ENCODE results near the gene DRICH1. TPM values are rescaled to one million over a fixed set of nuclear protein-coding genes. Genes with fewer than 3 reads are reported as not detected.
"Not testable (repeated sequence)": the region's sequence is repeated elsewhere in the genome, so short reads cannot be mapped to it uniquely, and the experiment has no call there.

Gene DRICH1
- total and polyA plus RNA-seq, 2 donors, result 0.24 to 1.4 TPM

DNA sequence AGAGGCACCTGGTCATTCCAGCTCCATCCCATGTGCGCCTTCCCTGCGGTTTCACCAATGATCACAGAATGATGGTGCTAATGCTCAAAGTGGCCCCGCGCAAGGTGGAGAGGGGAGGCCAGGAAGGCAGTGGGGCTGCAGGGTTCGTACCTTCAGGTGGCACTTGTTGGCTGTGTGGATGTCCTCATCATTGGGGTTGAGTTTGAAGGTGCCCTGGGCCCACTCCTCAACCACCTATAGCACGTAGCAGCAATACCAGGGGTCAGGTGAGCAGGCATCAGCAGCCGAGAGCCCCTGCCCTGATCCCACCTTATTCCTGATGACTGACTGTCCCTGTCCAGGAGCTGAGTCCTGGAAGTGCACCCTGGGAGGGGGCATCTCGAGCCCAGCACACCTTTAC is 20.6 kb upstream of the DRICH1 start:
- Histone ChIP-seq H3K36me3 (ENCODE audit: control insufficient read depth in 2 of 2, insufficient read depth in 2 of 2, low read length in 1 of 2) (peaks cover 9% of the 10 kb centered on the region in 2 donors), H3K27ac (ENCODE audit: low read depth in 1 of 2, low read length in 1 of 2) (no peak overlapping the region)
- DNase-seq (ENCODE audit: low read depth in 6 of 9, low spot score in 9 of 9), result no peak

DNA sequence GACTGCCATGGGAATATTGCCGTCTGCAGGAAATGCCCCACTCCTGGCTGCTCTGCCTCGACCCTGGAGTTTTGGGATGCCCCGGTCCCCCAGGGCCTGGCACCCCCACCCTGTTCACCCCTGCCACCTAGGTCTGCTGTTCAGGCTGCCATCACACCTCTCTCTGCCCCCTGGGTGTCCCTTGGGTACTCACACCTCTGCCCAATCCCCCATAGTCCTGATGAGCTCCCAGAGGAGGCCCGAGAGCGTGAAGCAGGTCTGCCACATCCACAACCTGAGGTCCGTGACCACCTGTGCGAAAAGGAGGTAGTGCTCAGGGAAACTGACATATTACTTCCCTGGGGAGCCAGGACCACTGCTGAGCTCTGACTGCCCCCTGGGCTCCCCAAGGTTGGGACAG is 20.2 kb upstream of the DRICH1 start:
- Histone ChIP-seq H3K4me3 (ENCODE audit: low read length in 2 of 2) (no peak overlapping the region), H3K36me3 (ENCODE audit: control insufficient read depth in 2 of 2, insufficient read depth in 2 of 2, low read length in 1 of 2) (peaks cover 9% of the 10 kb centered on the region in 2 donors), H3K4me1 (ENCODE audit: control insufficient read depth in 2 of 2, insufficient read depth in 2 of 2, low read length in 2 of 2) (no peaks in the 10 kb centered on the region), H3K9me3 (ENCODE audit: control insufficient read depth in 2 of 2, insufficient read depth in 1 of 2, low read length in 1 of 2) (no peaks in the 10 kb centered on the region), H3K27ac (ENCODE audit: low read depth in 1 of 2, low read length in 1 of 2) (no peak overlapping the region), H3K27me3 (ENCODE audit: control insufficient read depth in 2 of 2, insufficient read depth in 1 of 2, low read length in 1 of 2) (no peaks in the 10 kb centered on the region)
- WGBS, result over 99% methylated on average over 7 of the region's 7 CpGs
- DNase-seq (ENCODE audit: low read depth in 6 of 9, low spot score in 9 of 9), result no peak

More for the DNA sequence above, 20.6 kb upstream of the DRICH1 start:
- H3K4me3 ChIP-seq (ENCODE audit: low read length in 2 of 2), result no peak overlapping the region
- H3K4me1 ChIP-seq (ENCODE audit: control insufficient read depth in 2 of 2, insufficient read depth in 2 of 2, low read length in 2 of 2), result no peaks in the 10 kb centered on the region
- no peaks in the 10 kb centered on the region for H3K27me3 ChIP-seq (ENCODE audit: control insufficient read depth in 2 of 2, insufficient read depth in 1 of 2, low read length in 1 of 2)
- H3K9me3 ChIP-seq (ENCODE audit: control insufficient read depth in 2 of 2, insufficient read depth in 1 of 2, low read length in 1 of 2), result no peaks in the 10 kb centered on the region
- 92% methylated on average over 8 of the region's 8 CpGs for WGBS

DNA sequence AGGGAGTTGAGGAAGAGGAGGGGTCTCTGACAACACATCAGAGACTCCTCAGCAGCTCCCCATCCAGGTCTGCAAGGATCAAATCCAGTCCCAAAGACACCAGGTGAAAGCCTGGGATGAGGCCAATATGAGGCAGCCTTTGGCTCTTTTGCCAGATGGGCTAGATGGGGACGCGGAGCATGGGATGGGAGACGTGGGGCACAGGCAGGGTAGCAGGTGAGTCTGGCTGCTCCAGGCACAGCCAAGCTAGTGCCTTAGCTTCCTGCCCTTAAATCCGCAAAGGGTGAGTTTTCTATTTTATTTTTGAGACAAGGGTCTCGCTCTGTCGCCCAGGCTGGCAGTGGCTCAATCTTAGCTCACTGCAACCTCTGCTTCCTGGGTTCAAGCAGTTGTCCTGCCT is 19.6 kb upstream of the DRICH1 start:
- 91% methylated on average over 6 of the region's 6 CpGs for WGBS
- Histone ChIP-seq H3K4me1 (ENCODE audit: control insufficient read depth in 2 of 2, insufficient read depth in 2 of 2, low read length in 2 of 2) (no peaks in the 10 kb centered on the region), H3K9me3 (ENCODE audit: control insufficient read depth in 2 of 2, insufficient read depth in 1 of 2, low read length in 1 of 2) (no peaks in the 10 kb centered on the region), H3K27ac (ENCODE audit: low read depth in 1 of 2, low read length in 1 of 2) (no peak overlapping the region), H3K27me3 (ENCODE audit: control insufficient read depth in 2 of 2, insufficient read depth in 1 of 2, low read length in 1 of 2) (no peaks in the 10 kb centered on the region), H3K36me3 (ENCODE audit: control insufficient read depth in 2 of 2, insufficient read depth in 2 of 2, low read length in 1 of 2) (peaks cover 9% of the 10 kb centered on the region in 2 donors), H3K4me3 (ENCODE audit: low read length in 2 of 2) (no peak overlapping the region)
- no peak for DNase-seq (ENCODE audit: low read depth in 6 of 9, low spot score in 9 of 9)

DNA sequence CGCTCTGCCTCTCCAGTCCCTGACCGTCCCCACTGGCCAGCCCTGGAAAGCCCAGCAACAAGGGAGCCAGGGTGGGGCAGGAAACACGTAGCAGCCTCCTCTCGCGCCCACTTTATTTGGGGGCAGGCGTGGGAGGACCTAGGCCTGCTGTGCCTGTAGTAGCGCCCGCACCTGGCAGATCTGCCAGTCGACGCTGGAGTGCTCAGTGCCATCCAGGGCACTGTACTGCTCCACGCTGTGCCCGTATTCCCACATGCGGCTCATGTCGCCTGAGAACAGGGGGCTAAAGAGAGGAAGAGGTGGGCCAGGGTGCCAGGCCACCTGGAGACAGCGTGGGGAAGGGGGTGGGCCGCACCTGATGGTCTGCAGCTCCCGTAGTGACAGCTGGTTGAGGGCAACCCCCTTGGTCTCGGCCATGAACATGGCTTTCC is 17.0 kb upstream of the DRICH1 start:
- DNase-seq (ENCODE audit: low read depth in 6 of 9, low spot score in 9 of 9), result no peak
- Histone ChIP-seq H3K4me3 (ENCODE audit: low read length in 2 of 2) (no peak overlapping the region), H3K36me3 (ENCODE audit: control insufficient read depth in 2 of 2, insufficient read depth in 2 of 2, low read length in 1 of 2) (peaks cover 9% of the 10 kb centered on the region in 2 donors), H3K9me3 (ENCODE audit: control insufficient read depth in 2 of 2, insufficient read depth in 1 of 2, low read length in 1 of 2) (no peaks in the 10 kb centered on the region), H3K27ac (ENCODE audit: low read depth in 1 of 2, low read length in 1 of 2) (no peak overlapping the region), H3K4me1 (ENCODE audit: control insufficient read depth in 2 of 2, insufficient read depth in 2 of 2, low read length in 2 of 2) (no peaks in the 10 kb centered on the region), H3K27me3 (ENCODE audit: control insufficient read depth in 2 of 2, insufficient read depth in 1 of 2, low read length in 1 of 2) (no peaks in the 10 kb centered on the region)
- WGBS, result 92% methylated on average over 18 of the region's 18 CpGs

DNA sequence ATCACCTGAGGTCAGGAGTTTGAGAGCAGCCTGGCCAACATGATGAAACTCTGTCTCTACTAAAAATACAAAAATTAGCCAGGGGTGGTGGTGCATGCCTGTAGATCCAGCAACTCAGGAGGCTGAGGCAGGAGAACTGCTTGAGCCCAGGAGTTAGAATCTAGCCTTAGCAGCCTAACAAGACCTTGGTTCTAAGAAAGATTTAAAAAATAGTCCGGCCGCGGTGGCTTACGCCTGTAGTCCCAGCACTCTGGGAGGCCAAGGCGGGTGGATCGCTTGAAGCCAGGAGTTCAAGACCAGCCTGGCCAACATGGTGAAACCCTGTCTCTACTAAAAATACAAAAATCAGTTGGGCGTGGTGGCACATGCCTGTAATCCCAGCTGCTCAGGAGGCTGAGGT is 14.4 kb upstream of the DRICH1 start:
- H3K4me1 ChIP-seq (ENCODE audit: control insufficient read depth in 2 of 2, insufficient read depth in 2 of 2, low read length in 2 of 2); H3K27me3 ChIP-seq (ENCODE audit: control insufficient read depth in 2 of 2, insufficient read depth in 1 of 2, low read length in 1 of 2); H3K36me3 ChIP-seq (ENCODE audit: control insufficient read depth in 2 of 2, insufficient read depth in 2 of 2, low read length in 1 of 2); H3K27ac ChIP-seq (ENCODE audit: low read depth in 1 of 2, low read length in 1 of 2); H3K4me3 ChIP-seq (ENCODE audit: low read length in 2 of 2); DNase-seq (ENCODE audit: low read depth in 6 of 9, low spot score in 9 of 9); H3K9me3 ChIP-seq (ENCODE audit: control insufficient read depth in 2 of 2, insufficient read depth in 1 of 2, low read length in 1 of 2): not testable (repeated sequence)
- 99% methylated on average over 7 of the region's 7 CpGs for WGBS

DNA sequence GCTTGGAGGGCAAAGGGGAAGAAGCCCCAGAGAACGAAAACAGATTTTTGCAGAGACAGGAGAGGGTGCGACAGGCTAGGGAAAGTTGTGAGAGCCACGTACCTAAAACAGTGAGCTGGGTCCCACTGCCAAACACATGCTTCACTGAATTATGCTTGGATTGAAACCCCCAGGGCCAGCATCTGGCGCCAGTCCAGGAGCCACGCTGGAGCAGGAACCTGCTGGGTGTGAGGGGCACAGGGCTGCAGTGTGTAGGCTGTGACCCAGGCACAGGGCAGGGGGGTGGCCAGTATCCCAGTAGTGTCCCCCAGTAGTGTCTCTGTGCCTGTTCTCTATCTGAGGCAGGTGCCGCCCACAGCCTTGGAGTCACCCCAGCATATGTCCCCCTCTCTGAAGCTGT is 8.1 kb upstream of the DRICH1 start:
- H3K4me1 ChIP-seq (ENCODE audit: control insufficient read depth in 2 of 2, insufficient read depth in 2 of 2, low read length in 2 of 2); H3K36me3 ChIP-seq (ENCODE audit: control insufficient read depth in 2 of 2, insufficient read depth in 2 of 2, low read length in 1 of 2); H3K27me3 ChIP-seq (ENCODE audit: control insufficient read depth in 2 of 2, insufficient read depth in 1 of 2, low read length in 1 of 2); DNase-seq (ENCODE audit: low read depth in 6 of 9, low spot score in 9 of 9); H3K4me3 ChIP-seq (ENCODE audit: low read length in 2 of 2); H3K27ac ChIP-seq (ENCODE audit: low read depth in 1 of 2, low read length in 1 of 2); H3K9me3 ChIP-seq (ENCODE audit: control insufficient read depth in 2 of 2, insufficient read depth in 1 of 2, low read length in 1 of 2): not testable (repeated sequence)
- WGBS, result 88% methylated on average over 6 of the region's 6 CpGs

DNA sequence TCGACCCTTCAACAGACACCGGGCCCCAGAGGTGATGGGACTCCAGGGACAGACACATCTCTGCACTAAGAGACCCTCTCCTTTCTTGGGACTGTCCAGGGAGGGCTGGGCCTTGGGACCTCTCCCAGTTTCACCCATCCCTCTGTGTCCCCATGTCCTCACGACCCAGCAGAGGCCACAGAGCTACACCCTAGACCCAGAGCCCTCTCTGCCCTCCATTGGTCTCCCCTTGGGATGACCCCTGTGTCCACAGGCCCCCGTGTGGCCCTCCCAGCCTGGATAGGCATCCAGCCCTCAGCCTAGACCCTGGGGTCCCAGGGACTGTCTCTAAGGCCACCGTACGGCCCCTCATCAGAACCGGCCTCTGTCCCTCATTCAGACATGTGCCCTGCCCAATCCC is 7.5 kb upstream of the DRICH1 start:
- no peaks in the 10 kb centered on the region for H3K36me3 ChIP-seq (ENCODE audit: control insufficient read depth in 2 of 2, insufficient read depth in 2 of 2, low read length in 1 of 2)
- no peak overlapping the region for H3K4me3 ChIP-seq (ENCODE audit: low read length in 2 of 2)
- H3K27me3 ChIP-seq (ENCODE audit: control insufficient read depth in 2 of 2, insufficient read depth in 1 of 2, low read length in 1 of 2), result no peaks in the 10 kb centered on the region
- no peaks in the 10 kb centered on the region for H3K9me3 ChIP-seq (ENCODE audit: control insufficient read depth in 2 of 2, insufficient read depth in 1 of 2, low read length in 1 of 2)
- WGBS, result 97% methylated on average over 7 of the region's 7 CpGs
- H3K27ac ChIP-seq (ENCODE audit: low read depth in 1 of 2, low read length in 1 of 2), result no peak overlapping the region
- DNase-seq (ENCODE audit: low read depth in 6 of 9, low spot score in 9 of 9), result no peak
- H3K4me1 ChIP-seq (ENCODE audit: control insufficient read depth in 2 of 2, insufficient read depth in 2 of 2, low read length in 2 of 2), result no peaks in the 10 kb centered on the region

DNA sequence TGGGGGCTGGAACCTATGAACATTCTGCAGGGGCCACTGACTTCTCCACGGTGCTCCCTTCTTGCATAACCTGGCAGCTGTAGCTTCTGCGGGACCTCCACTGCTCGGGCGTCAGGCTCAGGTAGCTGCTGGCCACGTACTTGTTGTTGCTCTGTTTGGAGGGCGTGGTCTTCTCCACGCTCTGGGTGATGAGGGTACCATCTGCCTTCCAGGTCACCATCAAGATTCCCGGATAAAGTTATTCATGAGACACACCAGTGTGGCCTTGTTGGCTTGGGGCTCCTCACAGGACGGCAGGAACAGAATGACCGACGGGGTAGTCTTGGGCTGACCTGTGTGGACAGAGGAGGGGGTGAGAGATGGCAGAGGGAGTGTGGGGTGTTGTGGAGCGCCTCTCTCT is 6.5 kb upstream of the DRICH1 start:
- Histone ChIP-seq H3K27ac (ENCODE audit: low read depth in 1 of 2, low read length in 1 of 2) (no peak overlapping the region), H3K4me3 (ENCODE audit: low read length in 2 of 2) (no peak overlapping the region), H3K4me1 (ENCODE audit: control insufficient read depth in 2 of 2, insufficient read depth in 2 of 2, low read length in 2 of 2) (no peaks in the 10 kb centered on the region), H3K9me3 (ENCODE audit: control insufficient read depth in 2 of 2, insufficient read depth in 1 of 2, low read length in 1 of 2) (no peaks in the 10 kb centered on the region), H3K36me3 (ENCODE audit: control insufficient read depth in 2 of 2, insufficient read depth in 2 of 2, low read length in 1 of 2) (no peaks in the 10 kb centered on the region), H3K27me3 (ENCODE audit: control insufficient read depth in 2 of 2, insufficient read depth in 1 of 2, low read length in 1 of 2) (no peaks in the 10 kb centered on the region)
- WGBS, result 95% methylated on average over 12 of the region's 12 CpGs
- no peak for DNase-seq (ENCODE audit: low read depth in 6 of 9, low spot score in 9 of 9)

DNA sequence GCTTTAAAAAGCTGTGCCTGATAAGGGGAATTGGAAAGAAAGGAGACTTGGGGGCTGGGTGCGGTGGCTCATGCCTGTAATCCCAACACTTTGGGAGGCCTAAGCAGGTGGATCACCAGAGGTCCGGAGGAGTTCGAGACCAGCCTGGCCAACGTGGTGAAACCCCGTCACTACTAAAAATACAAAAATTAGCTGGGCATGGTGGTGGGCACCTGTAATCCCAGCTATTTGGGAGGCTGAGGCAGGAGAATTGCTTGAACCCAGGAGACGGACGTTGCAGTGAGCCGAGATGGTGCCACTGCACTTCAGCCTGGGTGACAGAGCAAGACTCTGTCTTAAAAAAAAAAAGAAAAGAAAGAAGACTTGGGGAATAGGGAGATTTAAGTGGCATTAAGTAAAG is 3.2 kb upstream of the DRICH1 start:
- not testable (repeated sequence) for DNase-seq (ENCODE audit: low read depth in 6 of 9, low spot score in 9 of 9); H3K27ac ChIP-seq (ENCODE audit: low read depth in 1 of 2, low read length in 1 of 2); H3K4me1 ChIP-seq (ENCODE audit: control insufficient read depth in 2 of 2, insufficient read depth in 2 of 2, low read length in 2 of 2); H3K36me3 ChIP-seq (ENCODE audit: control insufficient read depth in 2 of 2, insufficient read depth in 2 of 2, low read length in 1 of 2); H3K27me3 ChIP-seq (ENCODE audit: control insufficient read depth in 2 of 2, insufficient read depth in 1 of 2, low read length in 1 of 2); H3K9me3 ChIP-seq (ENCODE audit: control insufficient read depth in 2 of 2, insufficient read depth in 1 of 2, low read length in 1 of 2); H3K4me3 ChIP-seq (ENCODE audit: low read length in 2 of 2)
- 90% methylated on average over 8 of the region's 8 CpGs for whole genome bisulfite sequencing
